Heart left ventricle (tissue), 16 donors: ENCODE measurements around the gene SMARCAL1. TPM values are rescaled to one million over a fixed set of nuclear protein-coding genes. Genes with fewer than 3 reads are reported as not detected.

Experiments
- ATAC-seq, 4 donors: fragments of 200-7000 bp; cut with Tn5 transposase; one replicate each; pipeline ENCODE4 v1.9.1; 2020 to 2022; ENCODE audit warnings: moderate library complexity in 4 of 4, mild to moderate bottlenecking in 3 of 4, moderate number of reproducible peaks in 1 of 4
- DNase-seq, 5 donors: peaks; one replicate each; pipeline ENCODE4 v3.0.0-alpha.2; 2020
- H3K27ac ChIP-seq, 12 donors: fragments of 200-600 bp; sonication (generic) in 4 of 12; one replicate each; pipeline versions ENCODE4 v1.5.0 to v1.8.0; 2016 to 2022; ENCODE audit warnings: mild to moderate bottlenecking in 2 of 12
- H3K27me3 ChIP-seq, 9 donors: fragments of 200-600 bp; sonication (generic) in 2 of 9; one replicate each; pipeline versions ENCODE4 v1.5.1 to v1.8.0; 2016 to 2022; ENCODE audit warnings: mild to moderate bottlenecking in 3 of 9
- H3K36me3 ChIP-seq, 9 donors: fragments of 200-600 bp; sonication (generic) in 2 of 9; one replicate each; pipeline versions ENCODE4 v1.5.0 to v1.8.0; 2018 to 2022; ENCODE audit warnings: mild to moderate bottlenecking in 2 of 9
- H3K4me1 ChIP-seq, 12 donors: fragments of 200-600 bp; sonication (generic) in 4 of 12; one replicate each; pipeline versions ENCODE4 v1.5.0 to v1.8.0; 2016 to 2022; ENCODE audit warnings: mild to moderate bottlenecking in 3 of 12
- H3K4me3 ChIP-seq, 12 donors: fragments of 200-600 bp; sonication (generic) in 4 of 12; one replicate each; pipeline versions ENCODE4 v1.5.0 to v1.8.0; 2017 to 2022; ENCODE audit warnings: mild to moderate bottlenecking in 9 of 12, moderate library complexity in 4 of 12
- H3K9me3 ChIP-seq, 12 donors: fragments of 200-600 bp; sonication (generic) in 4 of 12; one replicate each; pipeline versions ENCODE4 v1.5.0 to v1.8.0; 2016 to 2022; ENCODE audit warnings: mild to moderate bottlenecking in 1 of 12
- CTCF ChIP-seq, 12 donors: fragments of 200-600 bp; sonication (generic) in 4 of 12; IDR thresholded peaks; one replicate each; pipeline versions ENCODE4 v1.5.0 to v1.8.0; 2018 to 2022; ENCODE audit warnings: antibody characterized with exemption in 12 of 12, mild to moderate bottlenecking in 5 of 12
- POLR2A ChIP-seq, 2 donors: fragments of 450-650 bp; IDR thresholded peaks; one replicate each; pipeline ENCODE4 v1.6.1; 2017; ENCODE audit warnings: antibody characterized with exemption in 2 of 2, mild to moderate bottlenecking in 2 of 2, moderate library complexity in 2 of 2
- WGBS, 4 donors: extraction: QIAGEN DNeasy Blood & Tissue Kit in 2 of 4; methylation state at CpG; one replicate each; pipeline versions ENCODE4 v1.1.5 to v1.1.7; 2013 to 2018; 5-methylcytosine and 5-hydroxymethylcytosine counted together
- intact Hi-C, 10 donors: fragments of 100-400 bp; cut with DNase I; formaldehyde crosslinking; loops; one replicate each; pipeline versions ENCODE4 v1.11.1 to v1.14.2; 2022
- polyA plus RNA-seq, 2 donors: library from polyadenylated mRNA; stranded (reverse); fragments of 200-250 nt; gene quantifications; one replicate each; pipeline ENCODE4 v1.2.3, GENCODE V29; 2013
- total RNA-seq, 9 donors: library from RNA; depleted of rRNA in 2 of 9; stranded (reverse); fragments of >200 nt in 2 of 9; fragmentation: NEBNext Ultra II Directional in 3 of 9; extraction: Animal tissue kit (Norgen Biotek cat#: 25700) in 3 of 9; gene quantifications; one replicate each; pipeline versions ENCODE4 v1.1.0 to v1.2.4, GENCODE V29; 2016 to 2023
- donor health status: ischemic (EF 13 %, LVEDD 7.1; RV severe dilation, severe dysfunction).
- donor health status: healthy with polysubstance abuse.
- donor health status: DM: no; HTN: yes; CAD: no.
- donor health status: DM: no; HTN: no; CAD: no.
- donor health status: ischemic (EF 25% LVEDD 6.9; RV normal size, moderate dysfunction).
- donor health status: ischemic (EF 25% LVEDD 5.7; RV mildly dilated, moderate dysfunction).
- donor health status: healthy.
- donor health status: DM: yes; HTN: yes; CAD: no.
- donor health status: ischemic (EF 35%, LVEDD 5.7; RV mildly dilated, moderate dysfunction).
- donor health status: nonischemic (EF 11% LVEDD 7.7; RV severe dilation, severe dysfunction).
- donor health status: DM: yes; HTN: yes; CAD: no.
- donor health status: PGD.
- donor health status: ischemic (EF 29% LVEDD 5.4; RV normal size, mild dysfunction).
- donor health status: nonischemic (EF 23%, LVEDD 6.1; RV moderate dilation, normal function).

Gene SMARCAL1
- total and polyA plus RNA-seq, 11 donors, result 5.0 to 17.1 (median 10.6) TPM

GRCh38 chr2:216526939-216527338 is 114.7 kb downstream of the SMARCAL1 start:
- H3K27me3 ChIP-seq, result no peaks in the 10 kb centered on the region
- 90 to 100% (median 97%) methylated on average over 1 of the region's 1 CpG for whole genome bisulfite sequencing, 4 donors
- H3K36me3 ChIP-seq, result no peaks in the 10 kb centered on the region
- H3K9me3 ChIP-seq, result peaks cover 0 to 5% (median 0%) of the 10 kb centered on the region in 12 donors
- peaks cover 0 to 24% (median 8%) of the 10 kb centered on the region in 12 donors for H3K4me1 ChIP-seq
- H3K4me3 ChIP-seq, result no peak overlapping the region
- no peak for DNase-seq
- ATAC-seq, result no peak
- intact Hi-C loops, result loop anchor here in 2 of 10 donors (10.0 kb wide), 2 partner anchors 988 to 1208 kb away; no protein-coding TSS in a partner anchor
- TF ChIP-seq POLR2A (IDR thresholded peaks at IDR 0.05), result no peak
- no peak for TF ChIP-seq CTCF (IDR thresholded peaks at IDR 0.05)
- no peak overlapping the region for H3K27ac ChIP-seq

- H3K36me3 ChIP-seq, result no peaks in the 10 kb centered on the region
- DNase-seq (no peak), ATAC-seq (no peak)
- 87 to 97% (median 94%) methylated on average over 1 of the region's 1 CpG for WGBS, 4 donors
- no peak overlapping the region for H3K4me3 ChIP-seq
- peaks cover 0 to 5% (median 0%) of the 10 kb centered on the region in 12 donors for H3K9me3 ChIP-seq
- H3K4me1 ChIP-seq, result peaks cover 0 to 30% (median 11%) of the 10 kb centered on the region in 12 donors
- TF ChIP-seq CTCF (IDR thresholded peaks at IDR 0.05) (no peak), POLR2A (IDR thresholded peaks at IDR 0.05) (no peak)
- no peaks in the 10 kb centered on the region for H3K27me3 ChIP-seq
- intact Hi-C loops, result loop anchor here in 2 of 10 donors (10.0 kb wide), 2 partner anchors 987 to 1207 kb away; no protein-coding TSS in a partner anchor
- no peak overlapping the region for H3K27ac ChIP-seq
These were observed 115.3 kb downstream of the SMARCAL1 start for GRCh38 chr2:216527600-216527999.

GRCh38 chr2:216532562-216532961 is 120.3 kb downstream of the SMARCAL1 start:
- H3K9me3 ChIP-seq, result no peaks in the 10 kb centered on the region
- peaks cover 18 to 66% (median 41%) of the 10 kb centered on the region in 12 donors for H3K4me1 ChIP-seq
- H3K27ac ChIP-seq, result peak overlapping the region in 8 of 12 donors; percentile 18 to 90 (median 84)

More at GRCh38 chr2:216532562-216532961, 120.3 kb downstream of the SMARCAL1 start:
- no peak for DNase-seq
- no peak overlapping the region for H3K4me3 ChIP-seq
- intact Hi-C loops, result loop anchor here in 3 of 10 donors (5.0 to 10.0 kb wide), 3 partner anchors 60 to 105 kb away; no protein-coding TSS in a partner anchor
- no peak for TF ChIP-seq CTCF (IDR thresholded peaks at IDR 0.05)
- no peak for TF ChIP-seq POLR2A (IDR thresholded peaks at IDR 0.05)
- no peaks in the 10 kb centered on the region for H3K36me3 ChIP-seq
- no peaks in the 10 kb centered on the region for H3K27me3 ChIP-seq
- no peak for ATAC-seq
- WGBS, 4 donors, result 54 to 61% (median 58%) methylated on average over 2 of the region's 2 CpGs

Other genes with a start within 250 kb of the SMARCAL1 start
- gene MARCHF4, start 40.0 kb upstream of the SMARCAL1 start, total RNA-seq, result under 1 TPM in 4 of 9 donors, not detected in 5; 0.10 to 0.56 (median 0.17) TPM
- gene MARCHF4, start 40.0 kb upstream of the SMARCAL1 start, polyA plus RNA-seq, result under 1 TPM in 1 of 2 donors, not detected in 1; 0.01 TPM
- 1,000 to 10,000 TPM in 7 of 9 donors, 100 to 1,000 TPM in 2; 602 to 2,166 (median 1,938) TPM for gene RPL37A, start 86.4 kb downstream of the SMARCAL1 start, total RNA-seq
- 1,000 to 10,000 TPM; 3,067 to 3,426 TPM for gene RPL37A, start 86.4 kb downstream of the SMARCAL1 start, polyA plus RNA-seq
- gene IGFBP2, start 220.9 kb downstream of the SMARCAL1 start, total RNA-seq, result 100 to 1,000 TPM in 6 of 9 donors, 10 to 100 TPM in 3; 57.2 to 326 (median 113) TPM
- 100 to 1,000 TPM in 1 of 2 donors, 10 to 100 TPM in 1; 90.7 to 172 TPM for gene IGFBP2, start 220.9 kb downstream of the SMARCAL1 start, polyA plus RNA-seq